ENCODE data around the gene RPA3. TPM values are rescaled to one million over a fixed set of nuclear protein-coding genes. Genes with fewer than 3 reads are reported as not detected.

Gene RPA3
- total RNA-seq, 1 experiment from 2014 or later: 108 TPM

- H3K23me2 ChIP-seq (ENCODE audit: insufficient read length, low read depth, low read length, poor library complexity, severe bottlenecking): no peaks in the 10 kb centered on the region
- peaks cover 61 to 78% (median 72%) of the 10 kb centered on the region in 3 experiments for H3K36me3 Mint-ChIP-seq (ENCODE audit: insufficient read depth in 1 of 3, low read depth in 3 of 3)
Measured at GRCh38 chr7:7595451-7595850, 123.0 kb downstream of the RPA3 start.

More at GRCh38 chr7:7595451-7595850, 123.0 kb downstream of the RPA3 start:
- H3K79me1 ChIP-seq (ENCODE audit: insufficient read depth, low read depth, low read length, poor library complexity, severe bottlenecking): no peaks in the 10 kb centered on the region
- H3K4me3 Mint-ChIP-seq: no peak overlapping the region
- H3K9me3 ChIP-seq (ENCODE audit: control insufficient read depth, low read depth, low read length): no peaks in the 10 kb centered on the region
- no peak overlapping the region for H3K23ac ChIP-seq (ENCODE audit: insufficient read length, low read depth, low read length)
- H4K8ac ChIP-seq (replicated peaks; ENCODE audit: insufficient read length, low read depth, low read length): no peak overlapping the region
- DNase-seq: no peak
- H2BK20ac ChIP-seq (ENCODE audit: low read depth, low read length, poor library complexity, severe bottlenecking): no peak overlapping the region
- no peak overlapping the region for H2BK15ac ChIP-seq (ENCODE audit: low read depth, low read length)
- H3K4me1 ChIP-seq (ENCODE audit: insufficient read depth, low read length): no peaks in the 10 kb centered on the region
- peaks cover under 1% of the 10 kb centered on the region; the same call in 1 of the 2 replicates for H3K27me3 Mint-ChIP-seq (ENCODE audit: low read depth)
- no peak overlapping the region for H2AK5ac ChIP-seq (ENCODE audit: insufficient read length, low read length)
- H3K4me2 ChIP-seq (ENCODE audit: insufficient read depth, insufficient read length, low read length): no peak overlapping the region
- H2BK5ac ChIP-seq (ENCODE audit: insufficient read length, low read length): no peak overlapping the region
- H3T11ph ChIP-seq (ENCODE audit: low read length): no peak overlapping the region
- no peak overlapping the region for H3K14ac ChIP-seq (ENCODE audit: insufficient read depth, low read length)
- H2BK120ac ChIP-seq (ENCODE audit: low read depth, low read length, poor library complexity, severe bottlenecking): no peak overlapping the region
- H2BK12ac ChIP-seq (ENCODE audit: insufficient read length, low read depth, low read length): no peak overlapping the region
- H4K5ac ChIP-seq (ENCODE audit: insufficient read length, low read depth, low read length): no peak overlapping the region
- no peaks in the 10 kb centered on the region for H3K4me1 Mint-ChIP-seq
- no peak overlapping the region for H3K27ac Mint-ChIP-seq
- no peaks in the 10 kb centered on the region for H3K27me3 ChIP-seq (ENCODE audit: insufficient read depth, low read length)
- no peak overlapping the region for H2AFZ ChIP-seq (ENCODE audit: low read length)
- no CpG with 5 or more reads among the region's 1 CpG for WGBS (ENCODE audit: extremely low coverage, insufficient read length, low lambda C conversion rate)
- H3K18ac ChIP-seq (ENCODE audit: insufficient read length, low read depth, low read length): no peak overlapping the region
- H4K91ac ChIP-seq (ENCODE audit: insufficient read length, low read depth, low read length): no peak overlapping the region
- H3K56ac ChIP-seq (ENCODE audit: insufficient read length, low read depth, low read length): no peak overlapping the region
- no peak overlapping the region for H3K27ac ChIP-seq (ENCODE audit: insufficient read length, low read depth, low read length)
- no peak overlapping the region for H3K4ac ChIP-seq (ENCODE audit: low read depth, low read length)
- H3K9me3 Mint-ChIP-seq: peaks cover 18 to 29% of the 10 kb centered on the region in 2 experiments
- no peak; the same call in 2 of the 3 replicates for TF ChIP-seq CTCF (conservative IDR thresholded peaks at IDR 0.05)
- H3K9ac ChIP-seq (ENCODE audit: extremely low read depth, insufficient read length, low read length): no peak overlapping the region
- H4K20me1 ChIP-seq (ENCODE audit: control insufficient read depth, insufficient read depth, insufficient read length): no peaks in the 10 kb centered on the region
- no peaks in the 10 kb centered on the region for H3K79me2 ChIP-seq (ENCODE audit: insufficient read depth, low read length)

Other genes starting within 250 kb of the RPA3 start
- gene COL28A1, start 182.7 kb downstream of the RPA3 start, total RNA-seq (2021): 0.66 and 0.92 TPM in 2 replicates
- 46.4 and 48.4 TPM in 2 replicates for gene MIOS, start 151.7 kb downstream of the RPA3 start, total RNA-seq (2021)
- gene UMAD1, start 77.9 kb downstream of the RPA3 start, total RNA-seq (2021): 8.5 and 8.9 TPM in 2 replicates